Right forelimb (tissue), 1 donor: ENCODE data around the gene RPUSD1.

Source experiments
- DNase-seq: peaks from one replicate; pipeline ENCODE4 v3.0.0-alpha.2; 2018

The RPUSD1 gene

GRCh38 chr16:741986-742629 lies 46.1 kb downstream of the RPUSD1 start:
- DNase-seq = no peak

GRCh38 chr16:740764-741505 lies 47.2 kb downstream of the RPUSD1 start, which contains the start of gene CIAO3:
TSS of gene CIAO3 (minus strand) at chr16:740997. CDS start at chr16:740985, 12 bp downstream.
- DNase-seq = peak; percentile 93

- DNase-seq = no peak
These were observed 47.8 kb downstream of the RPUSD1 start for GRCh38 chr16:740459-740763.

GRCh38 chr16:739560-740458 lies 48.4 kb downstream of the RPUSD1 start:
- DNase-seq = no peak

- no peak for DNase-seq
These were observed 51.2 kb downstream of the RPUSD1 start for GRCh38 chr16:736936-737481.

- DNase-seq = no peak
These were observed 52.2 kb downstream of the RPUSD1 start for GRCh38 chr16:735982-736453.

- DNase-seq = no peak
These were observed 53.0 kb downstream of the RPUSD1 start for GRCh38 chr16:734981-735881.
